Dedifferentiated amniotic fluid mesenchymal stem cell (primary cell): ENCODE data around the gene GNPDA1.
"Not testable (repeated sequence)": the region's sequence is repeated elsewhere in the genome, so short reads cannot be mapped to it uniquely, and the experiment has no call there.

Source experiments
- DNase-seq: peaks from one replicate; pipeline ENCODE4 v3.0.0-alpha.2; 2016; ENCODE audit errors: extremely low spot score

The GNPDA1 gene

DNA sequence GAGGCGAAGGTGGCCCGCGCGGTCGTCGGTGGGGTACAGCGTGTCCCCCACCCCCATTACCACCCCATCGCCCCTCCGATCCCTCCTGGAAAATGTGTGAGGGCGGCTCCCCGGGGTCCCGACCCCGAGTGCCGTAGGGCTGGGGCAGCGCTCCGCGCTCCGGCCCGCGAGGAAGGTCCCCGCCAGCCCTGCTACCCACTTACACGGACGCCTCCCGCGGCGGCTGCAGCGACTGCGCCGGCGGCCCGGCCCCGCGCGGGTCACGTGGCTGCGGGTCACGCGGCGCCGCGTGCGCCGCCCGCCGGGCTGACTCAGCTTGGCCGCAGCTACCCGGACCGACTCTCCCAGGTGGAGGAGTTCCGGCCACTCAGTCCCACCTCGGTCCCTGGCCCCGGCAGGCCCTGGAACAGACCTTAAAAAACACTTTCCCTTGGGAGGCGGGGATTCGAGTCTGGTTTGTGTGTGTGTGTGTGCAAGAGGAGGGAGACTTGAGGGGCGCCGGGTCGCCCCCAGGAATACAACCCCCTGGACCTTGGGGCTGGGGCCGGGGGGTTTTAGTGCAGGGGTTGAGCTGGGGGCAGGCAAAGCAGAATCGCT is at the start of gene GNPDA1:
Gene GNPDA1 (minus strand): TSS at position 236 of the 597 bp plus-strand sequence. CDS start 992 bp downstream, outside the sequence.
- DNase-seq, result peak; percentile 54

DNA sequence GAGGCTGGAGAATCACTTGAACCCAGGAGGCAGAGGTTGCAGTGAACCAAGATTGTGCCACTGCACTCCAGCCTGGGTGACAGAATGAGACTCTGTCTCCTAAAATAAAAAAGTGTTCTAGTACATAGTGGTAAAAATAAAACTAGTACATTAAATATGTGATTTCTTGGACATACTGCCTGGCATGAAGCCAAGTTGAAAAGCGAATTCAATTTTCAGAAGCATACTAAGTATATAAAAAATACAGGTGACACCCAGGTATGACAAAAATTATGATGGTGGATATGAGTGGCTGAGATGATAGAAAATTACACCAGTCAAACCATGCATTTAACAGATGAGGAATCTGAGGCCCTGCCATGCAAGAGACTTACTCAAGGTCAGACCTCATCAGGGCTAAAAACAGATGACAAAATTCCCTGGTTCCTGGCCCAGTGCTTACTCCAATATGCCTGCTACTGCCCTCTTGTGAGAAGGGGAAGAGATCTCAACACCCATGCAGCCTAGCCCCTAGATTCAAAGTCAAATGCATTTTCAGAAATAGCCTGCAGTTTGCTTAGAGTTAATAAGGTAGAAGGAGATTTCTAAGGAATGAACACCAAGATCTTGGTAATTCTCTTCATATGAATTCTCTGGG is 46.6 kb upstream of the GNPDA1 start:
- DNase-seq, result no peak

DNA sequence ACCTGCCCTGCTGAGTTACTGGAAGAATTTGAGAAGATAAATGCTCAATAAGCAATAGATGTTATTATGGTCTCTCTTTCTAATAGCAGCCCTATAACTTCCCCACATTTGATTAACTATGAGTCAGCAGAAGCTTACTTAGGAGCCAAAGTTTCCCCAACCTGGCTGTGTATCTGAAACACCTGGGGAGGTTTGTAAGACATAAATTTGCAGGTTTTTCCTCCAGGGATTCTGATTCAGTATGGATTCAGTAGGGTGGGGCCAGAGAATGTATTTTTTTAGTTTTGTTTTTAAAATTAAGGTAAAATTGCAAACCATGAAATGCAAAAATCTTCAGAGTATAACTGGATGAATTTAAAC is 44.9 kb upstream of the GNPDA1 start:
- DNase-seq, result no peak

DNA sequence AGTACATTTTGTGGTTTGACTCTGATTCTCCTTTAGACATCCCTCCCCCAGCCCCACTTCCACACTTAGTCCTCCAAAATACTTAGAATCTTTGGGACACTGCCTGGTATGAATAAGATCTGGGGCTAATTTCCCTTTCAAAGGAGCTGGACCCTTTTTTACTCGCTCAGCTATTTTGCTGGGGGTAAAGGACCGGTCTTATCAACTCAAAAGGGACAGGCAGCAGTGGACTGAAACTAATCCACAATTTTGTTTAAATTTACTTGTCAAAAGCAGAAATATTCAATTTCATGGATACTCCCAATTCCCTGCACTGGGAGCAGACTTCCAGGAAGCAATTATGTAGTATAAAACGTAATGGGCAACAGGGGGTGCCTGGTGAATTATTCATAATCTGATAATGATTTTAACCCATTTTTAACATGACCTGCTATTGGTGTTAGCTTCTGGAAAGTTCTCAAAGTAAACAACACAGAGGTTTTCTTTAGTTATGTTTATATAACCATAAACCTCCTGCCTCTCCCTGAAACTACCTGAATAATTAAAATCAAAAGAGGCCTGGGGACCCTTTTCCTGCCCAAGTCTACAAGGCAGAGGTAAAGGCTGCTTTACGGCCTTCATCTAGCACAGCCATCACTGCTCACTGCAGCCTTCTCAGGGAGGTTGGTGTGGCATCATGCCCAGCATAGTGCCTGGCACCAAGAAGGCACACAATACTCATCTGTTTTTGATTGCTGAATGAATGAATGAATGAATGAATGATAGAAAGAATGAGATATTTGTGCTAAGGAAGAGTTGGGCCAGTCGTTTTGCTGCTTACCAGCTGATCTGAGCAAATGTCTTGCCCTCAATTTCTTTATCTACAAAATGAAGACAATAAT is 44.2 kb upstream of the GNPDA1 start:
- no peak for DNase-seq

DNA sequence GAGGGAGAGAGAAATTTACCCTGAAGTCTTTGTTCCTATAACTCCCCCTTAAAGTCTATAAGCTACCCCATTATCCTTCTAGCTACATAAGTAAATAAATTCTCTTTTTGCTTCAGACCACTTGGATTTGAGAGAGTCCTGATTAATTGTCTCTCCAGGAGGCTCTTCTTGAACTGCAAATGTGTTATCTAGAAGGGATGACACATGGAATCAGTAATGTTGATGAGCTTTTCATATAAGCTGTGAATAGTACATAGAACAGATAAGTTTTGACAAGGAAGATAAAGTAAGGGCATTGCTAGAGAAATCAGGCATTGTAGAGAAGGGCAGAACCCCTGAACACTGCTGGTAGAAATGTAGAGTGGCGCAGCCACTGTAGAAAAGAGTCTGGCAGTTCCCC is 42.5 kb upstream of the GNPDA1 start:
- no peak for DNase-seq

DNA sequence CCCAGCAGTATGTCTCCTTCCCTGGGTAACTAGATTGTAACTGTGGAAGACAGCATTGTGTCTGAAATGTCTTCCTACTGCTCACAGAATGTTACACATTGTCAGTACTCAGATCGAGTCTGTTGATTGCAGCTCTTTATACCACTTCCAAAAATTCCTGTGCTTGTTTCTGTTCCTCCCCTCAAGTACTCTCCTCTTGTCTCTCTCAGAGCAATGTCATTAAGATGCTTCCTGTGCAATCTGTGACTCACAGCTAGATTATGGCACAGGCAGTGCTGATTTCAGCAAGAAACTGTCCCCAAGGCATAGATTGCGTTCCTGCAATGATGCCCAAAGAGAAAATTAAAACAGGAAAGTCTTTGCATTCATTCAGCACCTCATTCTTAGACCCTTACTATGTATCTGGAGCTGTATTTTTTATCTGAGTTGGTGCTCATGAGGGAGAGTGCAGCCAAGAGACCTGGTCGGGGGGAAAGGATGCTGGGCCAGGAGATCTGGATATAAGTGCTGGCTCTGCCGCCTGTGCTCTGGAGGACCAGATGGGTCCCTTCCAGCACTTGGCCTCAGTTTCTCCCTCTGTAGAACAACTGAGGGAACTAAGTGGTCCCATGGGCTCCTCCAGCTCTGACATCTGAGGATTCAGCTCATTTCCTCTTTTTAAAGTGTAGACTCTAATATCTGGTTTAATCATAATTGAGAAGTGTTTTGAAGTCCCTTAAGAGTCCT is 40.8 kb upstream of the GNPDA1 start:
- DNase-seq, result peak; percentile 48

DNA sequence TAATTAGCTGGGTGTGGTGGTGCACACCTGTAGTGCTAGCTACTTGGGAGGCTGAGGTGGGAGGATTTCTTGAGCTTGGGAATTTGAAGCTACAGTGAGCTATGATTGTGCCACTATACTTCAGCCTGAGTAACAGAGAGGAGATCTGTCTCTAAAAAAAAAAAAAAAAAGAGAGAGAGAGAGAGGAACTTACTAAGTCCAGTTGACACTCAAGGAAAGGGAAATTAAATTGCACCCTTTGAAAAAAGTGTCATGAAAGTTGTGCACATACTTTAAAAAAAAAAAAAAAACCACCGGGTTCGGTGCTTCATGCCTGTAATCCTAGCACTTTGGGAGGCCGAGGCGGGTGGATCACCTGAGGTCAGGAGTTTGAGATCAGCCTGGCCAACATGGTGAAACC is 39.2 kb upstream of the GNPDA1 start:
- not testable (repeated sequence) for DNase-seq

DNA sequence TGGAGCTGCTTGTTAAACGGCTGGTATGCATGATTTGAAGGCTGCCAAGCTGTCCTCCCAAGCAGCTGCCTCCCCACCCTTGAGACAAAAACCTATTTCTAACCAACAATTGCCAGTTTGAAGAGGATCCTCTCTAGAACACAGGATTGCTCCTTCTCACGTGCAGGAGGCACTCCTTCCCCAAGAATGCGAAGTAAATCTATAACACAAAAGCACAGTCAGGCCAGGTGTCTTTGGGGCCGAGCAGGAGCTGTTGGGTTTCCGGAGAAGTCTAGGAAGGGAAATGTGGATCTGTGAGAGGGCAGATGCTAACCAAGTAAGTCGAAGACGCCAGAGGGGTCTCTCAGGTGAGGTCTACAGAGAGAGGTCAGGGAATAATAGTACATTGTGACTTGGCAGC is 35.4 kb upstream of the GNPDA1 start:
- no peak for DNase-seq

DNA sequence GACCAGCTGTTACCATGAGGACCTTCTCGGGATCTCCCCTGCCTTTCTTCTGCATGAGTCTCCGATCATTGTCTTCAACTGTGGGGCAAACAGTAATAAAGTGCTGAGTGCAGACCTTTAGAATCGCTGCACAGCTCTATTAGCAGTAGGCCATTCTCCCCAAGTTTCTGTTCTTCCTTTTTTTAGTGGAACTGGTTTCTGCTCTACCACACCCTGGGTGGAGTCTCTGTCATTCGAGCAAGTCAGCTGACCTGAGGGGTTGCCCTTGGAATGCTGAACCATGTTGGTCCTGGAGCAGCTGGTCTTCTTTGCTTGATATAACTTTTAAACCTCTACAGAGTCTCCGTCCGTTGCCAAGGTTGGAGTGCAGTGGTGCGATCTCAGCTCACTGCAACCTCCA is 33.4 kb upstream of the GNPDA1 start:
- no peak for DNase-seq

DNA sequence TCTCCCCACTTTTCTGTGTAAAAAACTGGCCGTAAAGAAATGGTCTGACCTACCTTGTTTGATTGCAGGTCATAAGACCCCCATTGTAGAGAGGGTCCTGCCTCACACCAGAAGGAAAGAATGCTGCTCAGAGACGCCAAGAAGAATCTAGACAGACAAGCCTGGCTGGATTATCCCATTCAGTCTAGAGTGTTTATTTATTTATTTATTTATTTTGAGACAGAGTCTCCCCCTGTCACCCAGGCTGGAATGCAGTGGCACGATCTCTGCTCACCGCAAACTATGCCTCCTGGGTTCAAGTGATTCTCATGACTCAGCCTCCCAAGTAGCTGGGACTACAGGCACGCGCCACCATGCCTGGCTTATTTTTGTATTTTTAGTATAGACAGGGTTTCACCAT is 28.1 kb upstream of the GNPDA1 start:
- DNase-seq, result not testable (repeated sequence)

DNA sequence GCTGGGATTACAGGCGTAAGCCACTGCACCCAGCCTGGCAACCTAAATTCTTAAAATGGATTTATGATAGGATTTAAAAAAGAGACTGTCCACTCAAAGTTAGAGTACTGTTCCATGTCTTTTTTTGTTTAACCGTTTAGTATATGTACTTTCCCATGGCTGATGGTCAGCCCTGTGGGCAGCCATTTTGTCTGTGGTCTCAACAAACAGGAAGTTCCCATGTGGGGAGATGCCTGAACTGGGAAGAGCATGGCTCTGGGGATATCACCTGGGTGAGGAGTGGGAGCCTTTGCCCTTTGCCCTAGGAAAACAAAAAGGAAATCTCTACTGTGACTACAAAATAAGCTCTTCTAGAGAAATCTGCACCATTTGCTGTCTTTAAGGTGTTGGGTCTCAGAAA is 27.5 kb upstream of the GNPDA1 start:
- no peak for DNase-seq

DNA sequence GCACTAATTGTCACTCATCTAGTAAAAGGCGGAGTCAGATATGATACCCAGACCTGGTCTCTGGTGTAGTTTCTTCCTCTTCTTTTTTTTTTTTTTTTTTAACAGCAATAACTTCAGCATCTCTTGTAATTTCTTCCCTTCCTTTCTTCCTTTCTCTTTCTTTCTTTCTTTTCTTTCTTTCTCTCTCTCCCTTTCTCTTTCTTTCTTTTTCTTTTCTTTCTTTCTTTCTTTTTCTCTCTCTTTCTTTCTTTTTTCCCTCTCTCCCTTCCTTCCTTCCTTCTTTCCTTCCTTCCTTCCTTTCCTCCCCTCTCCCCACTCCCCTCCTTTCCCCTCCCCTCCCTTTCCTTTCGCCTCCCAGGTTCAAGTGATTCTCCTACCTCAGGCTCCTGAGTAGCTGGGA is 25.9 kb upstream of the GNPDA1 start:
- no peak for DNase-seq

DNA sequence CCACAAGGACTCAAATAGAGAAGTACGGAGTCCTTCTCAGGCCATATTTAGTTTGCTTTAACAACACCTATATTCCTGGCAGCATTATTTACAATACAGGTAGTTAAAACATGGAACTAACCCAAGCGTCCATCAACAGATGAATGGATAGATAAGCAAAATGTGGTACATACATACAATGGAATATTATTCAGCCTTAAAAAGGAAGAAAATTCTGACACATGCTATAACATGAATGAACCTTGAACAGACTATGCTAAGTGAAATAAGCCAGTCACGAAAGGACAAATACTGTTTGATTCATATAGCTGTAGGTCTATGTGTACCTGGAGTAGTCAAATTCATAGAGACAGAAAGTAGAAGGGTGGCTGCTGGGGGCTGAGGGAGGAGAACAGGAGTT is 24.8 kb upstream of the GNPDA1 start:
- DNase-seq, result not testable (repeated sequence)

DNA sequence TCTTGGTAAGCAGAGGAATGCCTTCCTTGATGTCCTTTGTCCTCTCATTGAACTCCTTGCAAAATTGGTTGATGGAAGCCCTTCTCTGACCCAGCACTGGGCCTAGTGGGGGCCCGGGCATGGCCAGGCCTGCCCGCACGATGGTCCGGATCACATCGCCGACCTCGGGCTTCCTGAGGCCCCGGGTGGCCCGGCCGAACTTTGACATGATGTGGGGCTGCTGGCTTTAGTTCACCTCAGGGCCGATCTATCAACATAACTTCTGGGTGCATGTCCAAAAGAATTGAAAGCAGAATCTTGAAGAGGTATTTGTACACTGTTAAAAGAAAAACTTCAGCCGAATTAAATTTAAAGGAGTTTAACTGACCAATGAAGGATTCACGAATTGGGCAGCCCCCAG is 24.1 kb upstream of the GNPDA1 start:
- DNase-seq, result no peak

DNA sequence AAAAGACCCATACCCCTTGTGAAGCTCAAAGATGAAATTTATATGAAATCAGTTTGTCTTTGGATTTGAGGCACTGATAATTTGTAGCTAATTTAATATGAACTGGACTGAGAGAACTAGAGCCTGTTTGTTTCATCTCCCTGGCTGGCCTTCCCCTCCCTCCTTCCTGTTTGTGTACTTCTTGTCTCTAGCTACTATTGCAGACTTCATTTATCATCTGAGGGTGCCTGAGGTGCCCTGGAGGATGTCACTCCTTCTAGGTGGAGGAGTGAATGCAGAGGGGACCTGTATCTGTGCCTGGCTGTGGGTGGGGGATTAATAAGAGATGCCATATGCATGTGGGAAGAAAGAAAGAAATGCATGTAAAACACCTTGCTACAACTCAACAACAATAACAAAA is 22.2 kb upstream of the GNPDA1 start:
- DNase-seq, result no peak

DNA sequence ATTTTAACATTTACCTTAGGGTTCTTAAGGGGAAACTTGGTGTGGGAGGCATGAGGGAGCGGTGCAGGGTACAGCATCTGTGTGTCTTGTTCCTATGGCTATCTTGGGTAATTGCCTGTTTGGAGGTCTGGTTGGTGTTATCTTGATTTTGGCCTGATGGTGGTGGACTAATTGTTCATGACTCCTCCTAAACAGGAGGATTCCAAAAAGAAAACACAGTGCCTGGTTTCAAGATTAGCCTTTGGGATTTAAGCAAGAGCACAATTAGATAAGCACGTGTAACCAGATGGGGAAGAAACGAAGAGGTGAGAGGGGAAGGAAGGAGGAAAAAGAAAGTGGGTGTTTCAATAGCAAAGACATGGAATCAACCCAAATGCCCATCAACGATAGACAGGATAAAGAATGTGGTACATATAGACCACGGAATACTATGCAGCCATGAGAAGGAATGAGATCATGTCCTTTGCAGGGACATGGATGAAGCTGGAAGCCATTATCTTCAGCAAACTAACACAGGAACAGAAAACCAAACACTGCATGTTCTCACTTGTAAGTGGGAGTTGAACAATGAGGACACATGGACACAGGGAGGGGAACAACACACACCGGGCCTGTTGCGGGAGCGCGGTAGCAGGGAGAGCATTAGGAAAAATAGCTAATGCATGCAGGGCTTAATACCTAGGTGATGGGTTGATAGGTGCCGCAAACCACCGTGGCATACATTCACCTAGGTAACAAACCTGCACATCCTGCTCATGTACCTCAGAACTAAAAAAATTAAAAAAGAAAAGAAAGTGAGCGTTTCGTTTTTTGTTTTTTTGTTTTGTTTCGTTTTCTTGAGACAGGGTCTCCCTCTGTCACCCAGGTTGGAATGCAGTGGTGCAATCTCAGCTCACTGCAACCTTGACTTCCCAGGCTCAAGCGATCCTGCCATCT is 21.1 kb upstream of the GNPDA1 start:
- DNase-seq, result not testable (repeated sequence)

DNA sequence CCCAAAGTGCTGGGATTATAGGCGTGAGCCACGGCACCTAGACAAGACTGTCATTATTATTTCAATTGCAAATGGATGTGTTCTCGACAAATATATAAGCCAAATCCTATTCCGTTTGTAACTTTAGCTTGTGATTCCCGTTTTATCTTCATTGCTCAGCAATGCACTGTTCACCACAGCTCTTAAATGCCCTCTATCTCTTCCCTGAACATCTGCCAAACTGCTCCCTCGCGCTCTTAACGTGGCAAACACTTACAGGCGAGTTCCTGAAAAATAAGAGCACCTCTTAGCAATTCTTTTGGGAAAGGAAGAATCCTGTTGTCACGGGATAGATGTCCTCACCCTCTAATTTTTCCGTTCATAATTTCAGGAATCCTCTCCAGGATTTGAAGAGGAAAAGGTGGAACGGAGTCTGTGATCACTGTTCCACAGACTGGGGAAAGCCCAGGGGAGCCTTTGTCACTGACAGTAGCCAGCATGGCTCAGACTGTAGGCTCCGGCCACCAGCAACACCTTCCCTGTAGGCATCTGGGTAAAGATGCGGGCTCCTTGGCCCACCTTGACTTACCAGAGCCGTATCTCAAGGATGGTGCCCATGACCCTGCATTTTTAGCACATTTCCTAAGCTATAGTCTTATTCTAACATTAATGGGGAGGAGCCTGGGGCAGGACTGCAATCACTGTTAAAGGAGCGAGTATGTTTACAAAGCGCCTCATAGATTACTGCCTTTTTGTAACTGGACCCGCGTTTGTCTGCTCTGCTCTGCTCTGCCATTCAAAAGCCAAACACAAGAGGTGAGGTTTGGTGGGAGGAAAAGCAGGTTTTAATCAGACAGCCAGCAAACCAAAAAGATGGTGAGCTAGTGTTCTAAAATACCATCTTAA is 20.2 kb upstream of the GNPDA1 start:
- no peak for DNase-seq

DNA sequence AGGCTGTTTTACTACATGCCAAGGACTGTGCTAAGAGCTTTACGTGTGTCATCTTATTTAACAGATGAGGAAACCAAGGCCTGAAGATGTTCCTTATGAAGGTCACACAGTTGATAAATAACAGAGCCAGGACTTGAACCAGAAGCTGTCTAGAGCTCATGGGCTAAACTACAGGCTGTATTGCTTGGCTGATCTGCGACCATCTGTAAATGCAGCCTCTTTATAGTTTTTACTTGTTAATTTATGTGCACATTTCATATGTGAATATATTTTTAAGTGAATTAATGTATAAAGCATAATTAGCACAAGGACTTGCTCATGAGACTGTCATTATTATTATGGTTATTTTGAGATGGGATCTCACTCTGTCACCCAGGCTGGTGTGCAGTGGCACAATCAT is 19.3 kb upstream of the GNPDA1 start:
- DNase-seq, result no peak

DNA sequence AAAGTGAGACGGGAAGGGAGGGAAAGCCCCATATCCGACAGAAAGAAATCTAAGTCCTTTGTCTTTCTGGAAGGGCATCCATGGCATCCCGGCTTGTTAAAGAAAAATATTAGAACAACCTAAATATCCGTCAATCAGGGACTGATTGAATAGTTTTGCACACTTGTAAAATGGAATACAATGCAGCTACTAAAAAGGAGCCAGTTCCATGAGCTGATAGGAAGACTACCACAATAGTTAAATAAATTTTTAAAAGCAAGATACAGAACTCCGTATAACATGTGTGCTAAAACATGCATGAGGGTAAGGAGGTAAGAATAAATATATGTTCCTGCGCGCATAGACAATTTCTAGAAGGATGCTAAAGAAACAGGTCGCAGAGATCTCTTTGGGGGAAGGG is 12.8 kb upstream of the GNPDA1 start:
- DNase-seq, result no peak

DNA sequence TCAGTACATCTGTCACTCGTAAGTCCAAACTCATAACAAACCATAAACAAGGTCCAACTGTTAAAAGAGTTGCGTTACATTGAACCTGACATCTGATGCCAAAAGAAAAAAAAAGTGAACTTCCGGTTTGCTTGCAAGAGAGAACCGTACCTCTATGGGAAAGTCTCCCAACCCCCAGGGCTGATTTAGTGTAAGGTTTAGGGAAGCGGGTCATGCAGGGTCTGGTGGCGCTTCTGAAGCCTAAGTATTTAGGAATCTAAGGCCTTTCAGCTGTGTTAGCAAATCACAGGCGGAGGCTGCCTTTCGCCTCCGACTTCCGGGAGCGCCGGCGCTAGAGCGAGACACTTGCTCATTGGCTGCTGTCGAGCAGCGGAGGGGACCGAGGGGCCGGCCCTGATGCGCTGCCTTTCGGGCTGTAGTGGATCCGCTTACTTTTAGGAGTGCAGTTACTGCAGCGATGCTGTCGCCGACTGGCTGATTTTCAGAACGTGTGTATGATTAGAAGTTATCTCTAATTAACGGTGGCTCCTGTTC is 12.0 kb upstream of the GNPDA1 start:
- DNase-seq, result peak; percentile 82
